MCF 10A (cell line): Measurements from ENCODE around the gene LSR. TPM values are rescaled to one million over a fixed set of nuclear protein-coding genes. Genes with fewer than 3 reads are reported as not detected.

Experiments
- BruUV-seq: library from RNA; stranded (reverse); fragments of 400-500 nt; replicated peaks from 2 replicates; lab custom pipeline; 2021; lab: Mats Ljungman, UMichigan
- CTCF ChIA-PET: fragments of 300-600 bp; sonication (Branson Sonifier 250); formaldehyde crosslinking; extraction: SDS; loops from one replicate; lab custom pipeline; 2021; ENCODE audit warnings: antibody characterized with exemption, inconsistent platforms; lab: Yijun Ruan, JAX
- POLR2A ChIA-PET: fragments of 300-600, 350-650 bp; sonication (Branson Sonifier 250); formaldehyde crosslinking; extraction: SDS; loops from one replicate; lab custom pipeline; 2020; ENCODE audit warnings: antibody characterized with exemption, inconsistent platforms; lab: Yijun Ruan, JAX
- DNase-seq: peaks from one replicate; pipeline ENCODE4 v3.0.0-alpha.2; 2018; ENCODE audit not compliant: unreplicated experiment
- H3K27ac Mint-ChIP-seq: one replicate; pipeline ENCODE4 v1.8.0; 2022; ENCODE audit warnings: mild to moderate bottlenecking, low read depth, mixed read lengths; ENCODE audit not compliant: unreplicated experiment
- H3K27me3 Mint-ChIP-seq: one replicate; pipeline ENCODE4 v1.8.0; 2022; ENCODE audit warnings: mixed read lengths; ENCODE audit not compliant: insufficient read depth, unreplicated experiment
- H3K36me3 Mint-ChIP-seq: one replicate; pipeline ENCODE4 v1.8.0; 2022; ENCODE audit warnings: mild to moderate bottlenecking, moderate library complexity, mixed read lengths; ENCODE audit not compliant: insufficient read depth, unreplicated experiment
- H3K4me1 Mint-ChIP-seq: one replicate; pipeline ENCODE4 v1.8.0; 2022; ENCODE audit warnings: mixed read lengths; ENCODE audit not compliant: insufficient read depth, unreplicated experiment
- H3K4me3 Mint-ChIP-seq: one replicate; pipeline ENCODE4 v1.8.0; 2022; ENCODE audit warnings: mild to moderate bottlenecking, moderate library complexity, mixed read lengths; ENCODE audit not compliant: unreplicated experiment
- H3K9me3 Mint-ChIP-seq: one replicate; pipeline ENCODE4 v1.8.0; 2022; ENCODE audit warnings: mixed read lengths; ENCODE audit not compliant: unreplicated experiment
- intact Hi-C: fragments of 100-400 bp; cut with micrococcal nuclease; formaldehyde crosslinking; loops from 2 replicates; pipeline ENCODE4 v1.14.1; 2022
- total RNA-seq: library from RNA; stranded (reverse); gene quantifications from 2 replicates; pipeline ENCODE4 v1.2.3, GENCODE V29; 2022
- TF ChIP-seq, protein P1 (sequence below): fragments of 200-600 bp; IDR thresholded peaks from one replicate; pipeline ENCODE4 v1.8.0; 2022; ENCODE audit warnings: antibody characterized with exemption, mild to moderate bottlenecking; ENCODE audit not compliant: unreplicated experiment

The LSR gene
- total RNA-seq, 1 experiment from 2014 or later, result 64.1 TPM

DNA sequence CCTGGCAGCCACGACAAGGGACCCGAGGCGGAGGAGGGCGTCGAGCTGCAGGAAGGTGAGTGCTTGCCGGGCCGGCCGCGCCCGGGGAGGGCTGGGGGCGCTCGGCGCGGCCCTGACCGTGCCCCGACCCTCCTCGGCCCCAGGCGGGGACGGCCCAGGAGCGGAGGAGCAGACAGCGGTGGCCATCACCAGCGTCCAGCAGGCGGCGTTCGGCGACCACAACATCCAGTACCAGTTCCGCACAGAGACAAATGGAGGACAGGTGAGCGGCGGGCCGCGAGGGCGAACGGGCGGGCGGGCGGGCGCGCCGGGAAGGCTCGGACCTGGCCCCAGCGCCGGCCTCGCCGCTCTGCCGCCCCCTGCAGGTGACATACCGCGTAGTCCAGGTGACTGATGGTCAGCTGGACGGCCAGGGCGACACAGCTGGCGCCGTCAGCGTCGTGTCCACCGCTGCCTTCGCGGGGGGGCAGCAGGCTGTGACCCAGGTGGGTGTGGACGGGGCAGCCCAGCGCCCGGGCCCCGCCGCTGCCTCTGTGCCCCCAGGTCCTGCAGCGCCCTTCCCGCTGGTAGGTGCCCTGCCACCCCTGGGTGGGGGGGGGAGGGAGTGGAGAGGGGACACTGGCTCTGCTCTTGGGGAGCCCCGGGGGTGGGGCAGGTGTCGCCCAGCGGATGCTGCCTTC is 20.8 kb downstream of the LSR start:
- no peaks in the 10 kb centered on the region for H3K27me3 Mint-ChIP-seq
- CTCF ChIA-PET, result interaction anchor here (0.6 to 1.4 kb wide), 4 partner anchors 15 to 896 kb away, joined by 3 to 6 read pairs (median 3); no protein-coding TSS in a partner anchor
- BruUV-seq, result no TSS peak
- TF ChIP-seq, protein P1, sequence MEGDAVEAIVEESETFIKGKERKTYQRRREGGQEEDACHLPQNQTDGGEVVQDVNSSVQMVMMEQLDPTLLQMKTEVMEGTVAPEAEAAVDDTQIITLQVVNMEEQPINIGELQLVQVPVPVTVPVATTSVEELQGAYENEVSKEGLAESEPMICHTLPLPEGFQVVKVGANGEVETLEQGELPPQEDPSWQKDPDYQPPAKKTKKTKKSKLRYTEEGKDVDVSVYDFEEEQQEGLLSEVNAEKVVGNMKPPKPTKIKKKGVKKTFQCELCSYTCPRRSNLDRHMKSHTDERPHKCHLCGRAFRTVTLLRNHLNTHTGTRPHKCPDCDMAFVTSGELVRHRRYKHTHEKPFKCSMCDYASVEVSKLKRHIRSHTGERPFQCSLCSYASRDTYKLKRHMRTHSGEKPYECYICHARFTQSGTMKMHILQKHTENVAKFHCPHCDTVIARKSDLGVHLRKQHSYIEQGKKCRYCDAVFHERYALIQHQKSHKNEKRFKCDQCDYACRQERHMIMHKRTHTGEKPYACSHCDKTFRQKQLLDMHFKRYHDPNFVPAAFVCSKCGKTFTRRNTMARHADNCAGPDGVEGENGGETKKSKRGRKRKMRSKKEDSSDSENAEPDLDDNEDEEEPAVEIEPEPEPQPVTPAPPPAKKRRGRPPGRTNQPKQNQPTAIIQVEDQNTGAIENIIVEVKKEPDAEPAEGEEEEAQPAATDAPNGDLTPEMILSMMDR, result peak; percentile 94
- intact Hi-C loops, result loop anchor here (1.0 to 10.0 kb wide), 3 partner anchors 85 to 199 kb away; partner anchors contain the start of genes FFAR3 and FXYD5
- no peaks in the 10 kb centered on the region for H3K9me3 Mint-ChIP-seq
- peak; percentile 86 for DNase-seq
- POLR2A ChIA-PET, result interaction anchor here (1.2 kb wide), 1 partner anchor 200 kb away, joined by 3 read pairs; no protein-coding TSS in a partner anchor
- H3K4me3 Mint-ChIP-seq, result peak overlapping the region; percentile 83
- peaks cover 69% of the 10 kb centered on the region for H3K36me3 Mint-ChIP-seq
- peaks cover 15% of the 10 kb centered on the region for H3K4me1 Mint-ChIP-seq
- no peak overlapping the region for H3K27ac Mint-ChIP-seq

GRCh38 chr19:35270381-35270811 is 21.6 kb downstream of the LSR start:
- POLR2A ChIA-PET, result no interaction called here
- TF ChIP-seq, protein P1, result no peak
- DNase-seq, result no peak
- CTCF ChIA-PET, result interaction anchor here (0.6 to 1.2 kb wide), 6 partner anchors 14 to 373 kb away, joined by 3 to 4 read pairs (median 3); no protein-coding TSS in a partner anchor
- H3K4me3 Mint-ChIP-seq, result peak overlapping the region; percentile 83
- no peaks in the 10 kb centered on the region for H3K9me3 Mint-ChIP-seq
- BruUV-seq, result TSS peak; percentile 10
- intact Hi-C loops, result no loop called here
- no peak overlapping the region for H3K27ac Mint-ChIP-seq
- H3K4me1 Mint-ChIP-seq, result peaks cover 12% of the 10 kb centered on the region
- H3K27me3 Mint-ChIP-seq, result no peaks in the 10 kb centered on the region
- H3K36me3 Mint-ChIP-seq, result peaks cover 74% of the 10 kb centered on the region

- H3K27ac Mint-ChIP-seq, result no peak overlapping the region
- no TSS peak for BruUV-seq
- H3K9me3 Mint-ChIP-seq, result no peaks in the 10 kb centered on the region
- POLR2A ChIA-PET, result no interaction called here
- H3K36me3 Mint-ChIP-seq, result peaks cover 72% of the 10 kb centered on the region
- H3K4me3 Mint-ChIP-seq, result no peak overlapping the region
- H3K27me3 Mint-ChIP-seq, result no peaks in the 10 kb centered on the region
- TF ChIP-seq, protein P1, result no peak
- CTCF ChIA-PET, result interaction anchor here (1.2 kb wide), 1 partner anchor 39 kb away, joined by 4 read pairs; no protein-coding TSS in a partner anchor
- intact Hi-C loops, result no loop called here
- H3K4me1 Mint-ChIP-seq, result peaks cover under 1% of the 10 kb centered on the region
- DNase-seq, result no peak
These were observed 22.7 kb downstream of the LSR start for GRCh38 chr19:35271546-35271945.

- TF ChIP-seq, protein P1, result no peak
- Mint-ChIP-seq H3K4me3 (no peak overlapping the region), H3K36me3 (peaks cover 76% of the 10 kb centered on the region), H3K4me1 (peaks cover 4% of the 10 kb centered on the region), H3K9me3 (no peaks in the 10 kb centered on the region), H3K27me3 (no peaks in the 10 kb centered on the region), H3K27ac (no peak overlapping the region)
- intact Hi-C loops, result no loop called here
- ChIA-PET CTCF (interaction anchor here (1.1 to 1.4 kb wide), 3 partner anchors 38 to 196 kb away, joined by 4 read pairs; no protein-coding TSS in a partner anchor), POLR2A (no interaction called here)
- no peak for DNase-seq
- BruUV-seq, result no TSS peak
These were observed 23.4 kb downstream of the LSR start for GRCh38 chr19:35272122-35272719.
